Spleen (tissue), 11 donors: Measurements from ENCODE around the gene CPT1B. TPM values are rescaled to one million over a fixed set of nuclear protein-coding genes. Genes with fewer than 3 reads are reported as not detected.
A peak's percentile ranks its signal among the peaks of the same experiment; 100 is the strongest.

Experiments used
- DNase-seq: peaks from one replicate; pipeline ENCODE4 v3.0.0-alpha.2; 2020
- H3K27ac ChIP-seq, 8 donors: fragments of 200-600 bp; sonication (generic) in 7 of 8; 1 replicate in 4 of 8; 2 replicates in 4 of 8; pipeline versions ENCODE4 v1.5.0 to v1.8.0; 2016 to 2021; ENCODE audit warnings: inconsistent platforms in 4 of 8, mild to moderate bottlenecking in 4 of 8, moderate library complexity in 1 of 8
- H3K27me3 ChIP-seq, 7 donors: fragments of 200-600 bp; sonication (generic) in 6 of 7; replicated peaks in 1 of 7; 1 replicate in 4 of 7; 2 replicates in 3 of 7; pipeline versions ENCODE4 v1.5.0 to v1.8.0; 2016 to 2021; ENCODE audit warnings: inconsistent platforms in 3 of 7, mild to moderate bottlenecking in 1 of 7
- H3K36me3 ChIP-seq, 6 donors: fragments of 200-600 bp; sonication (generic) in 5 of 6; 1 replicate in 4 of 6; 2 replicates in 2 of 6; pipeline versions ENCODE4 v1.5.0 to v1.8.0; 2016 to 2021; ENCODE audit warnings: inconsistent platforms in 2 of 6
- H3K4me1 ChIP-seq, 6 donors: fragments of 200-600 bp; sonication (generic) in 5 of 6; 1 replicate in 3 of 6; 2 replicates in 3 of 6; pipeline versions ENCODE4 v1.5.0 to v1.8.0; 2016 to 2021; ENCODE audit warnings: inconsistent platforms in 3 of 6
- H3K4me3 ChIP-seq, 8 donors: fragments of 200-600 bp; sonication (generic) in 7 of 8; 1 replicate in 4 of 8; 2 replicates in 4 of 8; pipeline versions ENCODE4 v1.5.0 to v1.8.0; 2016 to 2021; ENCODE audit warnings: inconsistent platforms in 4 of 8, mild to moderate bottlenecking in 4 of 8, moderate library complexity in 2 of 8
- H3K9me3 ChIP-seq, 8 donors: fragments of 200-600 bp; sonication (generic) in 7 of 8; 1 replicate in 4 of 8; 2 replicates in 4 of 8; pipeline versions ENCODE4 v1.5.0 to v1.8.0; 2016 to 2021; ENCODE audit warnings: inconsistent platforms in 4 of 8
- POLR2A ChIP-seq, 3 donors: fragments of 450-650 bp; IDR thresholded peaks; one replicate each; pipeline ENCODE4 v1.5.1; 2017; ENCODE audit warnings: antibody characterized with exemption in 3 of 3, mild to moderate bottlenecking in 1 of 3
- POLR2AphosphoS5 ChIP-seq, 3 donors: sonication (generic); formaldehyde crosslinking; IDR thresholded peaks; one replicate each; pipeline ENCODE4 v1.5.1; 2017; ENCODE audit warnings: antibody characterized with exemption in 3 of 3
- WGBS, 5 donors: extraction: QIAGEN DNeasy Blood & Tissue Kit in 3 of 5; methylation state at CpG; one replicate each; pipeline versions ENCODE4 v1.1.5 to v1.1.7; 2013 to 2018; 5-methylcytosine and 5-hydroxymethylcytosine counted together
- intact Hi-C: fragments of 100-400 bp; cut with DNase I; formaldehyde crosslinking; loops from one replicate; pipeline ENCODE4 v1.15.0; 2023; ENCODE audit warnings: low total_unique reads
- polyA plus RNA-seq, 3 donors: library from polyadenylated mRNA; stranded (reverse); fragments of 200-250 nt; gene quantifications; one replicate each; pipeline ENCODE4 v1.2.1, GENCODE V29; 2013
- total RNA-seq, 7 donors: library from RNA; depleted of rRNA in 3 of 7; stranded (reverse); fragments of >200 nt in 3 of 7; fragmentation: NEBNext Ultra II Directional in 4 of 7; extraction: Animal tissue kit (Norgen Biotek cat#: 25700) in 4 of 7; gene quantifications; one replicate each; pipeline versions ENCODE4 v1.1.0 to v1.2.1, GENCODE V29; 2016 to 2021
- TF ChIP-seq, protein P1 (sequence below), 11 experiments: fragments of 200-600 bp in 7 of 11; fragments of 450-650 bp in 4 of 11; sonication (generic) in 4 of 11; IDR thresholded peaks in 8 of 11; conservative IDR thresholded peaks in 3 of 11; 1 replicate in 7 of 11; 2 replicates in 4 of 11; pipeline versions ENCODE4 v1.4.0 to v1.8.0; 2016 to 2021; ENCODE audit warnings: antibody characterized with exemption in 11 of 11, inconsistent platforms in 4 of 11, mild to moderate bottlenecking in 1 of 11
- donor health status: healthy with polysubstance abuse.
- donor health status: DM: no; HTN: no; CAD: no; lungs with moderate emphysema.
- donor health status: DM: no; HTN: no; CAD: no.
- donor health status: Bipolar disorder and iron deficiency.
- donor health status: healthy.
- donor health status: DM: no; HTN: no; CAD: no.
- donor health status: DM: yes; HTN: yes; CAD: no.

The CPT1B gene
- total and polyA plus RNA-seq, 10 donors, result 23.6 to 55.3 (median 34.3) TPM

DNA sequence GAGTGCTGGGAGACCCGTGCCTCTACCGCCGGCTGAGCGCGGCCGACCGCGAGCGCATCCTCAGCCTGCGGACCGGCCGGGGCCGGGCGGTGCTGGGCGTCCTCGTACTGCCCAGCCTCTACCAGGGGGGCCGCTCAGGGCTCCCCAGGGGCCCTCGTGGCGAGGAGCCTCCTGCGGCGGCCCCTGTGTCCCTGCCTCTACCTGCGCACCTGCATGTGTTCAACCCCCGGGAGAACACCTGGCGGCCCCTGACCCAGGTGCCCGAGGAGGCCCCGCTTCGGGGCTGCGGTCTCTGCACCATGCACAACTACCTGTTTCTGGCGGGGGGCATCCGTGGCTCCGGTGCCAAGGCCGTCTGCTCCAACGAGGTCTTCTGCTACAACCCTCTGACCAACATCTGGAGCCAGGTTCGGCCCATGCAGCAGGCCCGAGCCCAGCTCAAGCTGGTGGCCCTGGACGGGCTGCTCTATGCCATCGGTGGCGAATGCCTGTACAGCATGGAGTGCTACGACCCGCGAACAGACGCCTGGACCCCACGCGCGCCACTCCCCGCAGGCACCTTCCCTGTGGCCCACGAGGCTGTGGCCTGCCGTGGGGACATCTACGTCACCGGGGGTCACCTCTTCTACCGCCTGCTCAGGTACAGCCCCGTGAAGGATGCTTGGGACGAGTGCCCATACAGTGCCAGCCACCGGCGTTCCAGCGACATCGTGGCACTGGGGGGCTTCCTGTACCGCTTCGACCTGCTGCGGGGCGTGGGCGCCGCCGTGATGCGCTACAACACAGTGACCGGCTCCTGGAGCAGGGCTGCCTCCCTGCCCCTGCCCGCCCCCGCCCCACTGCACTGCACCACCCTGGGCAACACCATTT lies 29.1 kb downstream of the CPT1B start:
- peak; percentile 84 for DNase-seq
- 56 to 89% (median 57%) methylated on average over 36 to 68 of the region's 68 CpGs for WGBS, 5 donors
- TF ChIP-seq POLR2AphosphoS5 (IDR thresholded peaks at IDR 0.05), result no peak
- no peak for TF ChIP-seq POLR2A (IDR thresholded peaks at IDR 0.05)
- TF ChIP-seq, protein P1, sequence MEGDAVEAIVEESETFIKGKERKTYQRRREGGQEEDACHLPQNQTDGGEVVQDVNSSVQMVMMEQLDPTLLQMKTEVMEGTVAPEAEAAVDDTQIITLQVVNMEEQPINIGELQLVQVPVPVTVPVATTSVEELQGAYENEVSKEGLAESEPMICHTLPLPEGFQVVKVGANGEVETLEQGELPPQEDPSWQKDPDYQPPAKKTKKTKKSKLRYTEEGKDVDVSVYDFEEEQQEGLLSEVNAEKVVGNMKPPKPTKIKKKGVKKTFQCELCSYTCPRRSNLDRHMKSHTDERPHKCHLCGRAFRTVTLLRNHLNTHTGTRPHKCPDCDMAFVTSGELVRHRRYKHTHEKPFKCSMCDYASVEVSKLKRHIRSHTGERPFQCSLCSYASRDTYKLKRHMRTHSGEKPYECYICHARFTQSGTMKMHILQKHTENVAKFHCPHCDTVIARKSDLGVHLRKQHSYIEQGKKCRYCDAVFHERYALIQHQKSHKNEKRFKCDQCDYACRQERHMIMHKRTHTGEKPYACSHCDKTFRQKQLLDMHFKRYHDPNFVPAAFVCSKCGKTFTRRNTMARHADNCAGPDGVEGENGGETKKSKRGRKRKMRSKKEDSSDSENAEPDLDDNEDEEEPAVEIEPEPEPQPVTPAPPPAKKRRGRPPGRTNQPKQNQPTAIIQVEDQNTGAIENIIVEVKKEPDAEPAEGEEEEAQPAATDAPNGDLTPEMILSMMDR (IDR thresholded peaks at IDR 0.05 in 8 of 11, conservative IDR thresholded peaks at IDR 0.05 in 3 of 11), result no peak
- Histone ChIP-seq H3K27me3 (peaks cover 0 to 34% (median 14%) of the 10 kb centered on the region in 7 donors), H3K27ac (peak overlapping the region; percentile 37 to 87 (median 77)), H3K9me3 (no peaks in the 10 kb centered on the region), H3K4me1 (peaks cover 18 to 67% (median 45%) of the 10 kb centered on the region in 6 donors), H3K36me3 (no peaks in the 10 kb centered on the region), H3K4me3 (peak overlapping the region; percentile 26 to 70 (median 46))
- intact Hi-C loops, result no loop called here

- WGBS, 5 donors, result 6 to 17% (median 8%) methylated on average over 6 to 56 of the region's 56 CpGs
- intact Hi-C loops, result no loop called here
- peak in 1 of 3 donors; percentile 32 for TF ChIP-seq POLR2A (IDR thresholded peaks at IDR 0.05)
- peak; percentile 65 to 83 (median 72) for TF ChIP-seq POLR2AphosphoS5 (IDR thresholded peaks at IDR 0.05)
- TF ChIP-seq, protein P1 (IDR thresholded peaks at IDR 0.05 in 8 of 11, conservative IDR thresholded peaks at IDR 0.05 in 3 of 11), result peak in 5 of 11 experiments; percentile 7 to 46 (median 29)
- DNase-seq, result peak; percentile 92
- no peaks in the 10 kb centered on the region for H3K36me3 ChIP-seq
- H3K27ac ChIP-seq, result peak overlapping the region; percentile 37 to 87 (median 77)
- H3K27me3 ChIP-seq, result peaks cover 0 to 34% (median 14%) of the 10 kb centered on the region in 7 donors
- no peaks in the 10 kb centered on the region for H3K9me3 ChIP-seq
- peak overlapping the region; percentile 26 to 70 (median 46) for H3K4me3 ChIP-seq
- peaks cover 20 to 76% (median 54%) of the 10 kb centered on the region in 6 donors for H3K4me1 ChIP-seq
Observed at GRCh38 chr22:50548040-50548920, 29.9 kb downstream of the CPT1B start.

GRCh38 chr22:50547263-50547985 lies 30.8 kb downstream of the CPT1B start:
- peaks cover 20 to 84% (median 57%) of the 10 kb centered on the region in 6 donors for H3K4me1 ChIP-seq
- WGBS, 5 donors, result 42 to 81% (median 62%) methylated on average over 25 to 35 of the region's 35 CpGs
- intact Hi-C loops, result no loop called here
- H3K27ac ChIP-seq, result peak overlapping the region in 2 of 8 donors; percentile 83 to 87
- DNase-seq, result peak; percentile 78
- H3K36me3 ChIP-seq, result no peaks in the 10 kb centered on the region
- H3K4me3 ChIP-seq, result no peak overlapping the region
- peaks cover 0 to 34% (median 14%) of the 10 kb centered on the region in 7 donors for H3K27me3 ChIP-seq
- TF ChIP-seq POLR2AphosphoS5 (IDR thresholded peaks at IDR 0.05) (no peak), POLR2A (IDR thresholded peaks at IDR 0.05) (no peak)
- TF ChIP-seq, protein P1 (IDR thresholded peaks at IDR 0.05 in 8 of 11, conservative IDR thresholded peaks at IDR 0.05 in 3 of 11), result no peak
- no peaks in the 10 kb centered on the region for H3K9me3 ChIP-seq
